ENCODE results near the gene PDE1C. TPM values are rescaled to one million over a fixed set of nuclear protein-coding genes. Genes with fewer than 3 reads are reported as not detected.

Gene PDE1C
- total and polyA plus RNA-seq, 12 donors: 0.33 to 9.9 (median 2.9) TPM

- no peaks in the 10 kb centered on the region for H3K9me3 ChIP-seq (replicated peaks in 1 of 3)
- WGBS, 4 donors: 56 to 62% (median 60%) methylated on average over 3 of the region's 3 CpGs
- no peak for DNase-seq
- no peak for TF ChIP-seq CTCF (IDR thresholded peaks at IDR 0.05)
- no peak for TF ChIP-seq POLR2A (IDR thresholded peaks at IDR 0.05)
- intact Hi-C loops (cut with DNase I): no loop called here
- H3K27me3 ChIP-seq: no peaks in the 10 kb centered on the region
- H3K4me1 ChIP-seq (replicated peaks in 1 of 2): no peaks in the 10 kb centered on the region
- H3K36me3 ChIP-seq (replicated peaks in 1 of 2): no peaks in the 10 kb centered on the region
- H3K27ac ChIP-seq: no peak overlapping the region
- H3K4me3 ChIP-seq: no peak overlapping the region
Observed at GRCh38 chr7:32049599-32049998, 20.6 kb downstream of the PDE1C start.

- no peak for TF ChIP-seq POLR2A (IDR thresholded peaks at IDR 0.05)
- no peak for TF ChIP-seq CTCF (IDR thresholded peaks at IDR 0.05)
- Histone ChIP-seq H3K27ac (no peak overlapping the region), H3K4me1 (replicated peaks in 1 of 2) (no peaks in the 10 kb centered on the region), H3K27me3 (no peaks in the 10 kb centered on the region), H3K36me3 (replicated peaks in 1 of 2) (no peaks in the 10 kb centered on the region), H3K9me3 (replicated peaks in 1 of 3) (no peaks in the 10 kb centered on the region), H3K4me3 (no peak overlapping the region)
- no peak for DNase-seq
- 15 to 23% (median 18%) methylated on average over 3 of the region's 3 CpGs for WGBS, 4 donors
- intact Hi-C loops (cut with DNase I): no loop called here
Observed at GRCh38 chr7:32048970-32049491, 21.2 kb downstream of the PDE1C start.

- TF ChIP-seq POLR2A (IDR thresholded peaks at IDR 0.05) (no peak), CTCF (IDR thresholded peaks at IDR 0.05) (no peak)
Observed at GRCh38 chr7:32047801-32048200, 22.4 kb downstream of the PDE1C start.

GRCh38 chr7:32047075-32047474 is 23.1 kb downstream of the PDE1C start:
- H3K27me3 ChIP-seq: no peaks in the 10 kb centered on the region
- no peak for TF ChIP-seq CTCF (IDR thresholded peaks at IDR 0.05)
- no peak for TF ChIP-seq POLR2A (IDR thresholded peaks at IDR 0.05)
- H3K4me1 ChIP-seq (replicated peaks in 1 of 2): no peaks in the 10 kb centered on the region
- DNase-seq: no peak
- H3K4me3 ChIP-seq: no peak overlapping the region
- intact Hi-C loops (cut with DNase I): no loop called here
- 58 to 84% (median 73%) methylated on average over 3 of the region's 3 CpGs for WGBS, 4 donors
- H3K36me3 ChIP-seq (replicated peaks in 1 of 2): no peaks in the 10 kb centered on the region
- no peak overlapping the region for H3K27ac ChIP-seq
- no peaks in the 10 kb centered on the region for H3K9me3 ChIP-seq (replicated peaks in 1 of 3)

More at GRCh38 chr7:32047801-32048200, 22.4 kb downstream of the PDE1C start:
- Histone ChIP-seq H3K4me1 (replicated peaks in 1 of 2) (no peaks in the 10 kb centered on the region), H3K4me3 (no peak overlapping the region), H3K27ac (no peak overlapping the region), H3K36me3 (replicated peaks in 1 of 2) (no peaks in the 10 kb centered on the region), H3K9me3 (replicated peaks in 1 of 3) (no peaks in the 10 kb centered on the region), H3K27me3 (no peaks in the 10 kb centered on the region)
- intact Hi-C loops (cut with DNase I): no loop called here
- no peak for DNase-seq
